Smooth muscle cell (in vitro differentiated cells): ENCODE data around the gene NPHS1. TPM values are rescaled to one million over a fixed set of nuclear protein-coding genes. Genes with fewer than 3 reads are reported as not detected.

Experiments used
- DNase-seq: peaks from one replicate; lab custom pipeline; 2025; ENCODE audit not compliant: unreplicated experiment; lab: John Stamatoyannopoulos, UW
- H2AFZ ChIP-seq: fragments of 200-600 bp; sonication (generic); 2 replicates; pipeline ENCODE4 v1.6.0; 2016; ENCODE audit warnings: antibody characterized with exemption, low read depth, mild to moderate bottlenecking
- H3F3A ChIP-seq: fragments of 200-600 bp; sonication (generic); 2 replicates; pipeline ENCODE4 v1.6.0; 2017; ENCODE audit warnings: antibody characterized with exemption, low read depth
- H3K27ac ChIP-seq: fragments of 200-600 bp; sonication (generic); 2 replicates; pipeline ENCODE4 v1.5.1; 2016; ENCODE audit warnings: low read depth, mild to moderate bottlenecking
- H3K27me3 ChIP-seq: fragments of 200-600 bp; sonication (generic); 2 replicates; pipeline ENCODE4 v1.6.1; 2016; ENCODE audit warnings: low read depth, mild to moderate bottlenecking
- H3K36me3 ChIP-seq: fragments of 200-600 bp; sonication (generic); 2 replicates; pipeline ENCODE4 v1.5.1; 2016; ENCODE audit warnings: low read depth
- H3K4me1 ChIP-seq: fragments of 200-600 bp; sonication (generic); 2 replicates; pipeline ENCODE4 v1.5.1; 2016; ENCODE audit warnings: low read depth
- H3K4me2 ChIP-seq: fragments of 200-600 bp; sonication (generic); 2 replicates; pipeline ENCODE4 v1.6.0; 2016; ENCODE audit warnings: mild to moderate bottlenecking
- H3K4me3 ChIP-seq: fragments of 200-600 bp; sonication (generic); 2 replicates; pipeline ENCODE4 v1.5.1; 2016; ENCODE audit warnings: mild to moderate bottlenecking
- H3K79me2 ChIP-seq: fragments of 200-600 bp; sonication (generic); 2 replicates; pipeline ENCODE4 v1.6.0; 2016; ENCODE audit warnings: low read depth, mild to moderate bottlenecking
- H3K9ac ChIP-seq: fragments of 200-600 bp; sonication (generic); 2 replicates; pipeline ENCODE4 v1.6.0; 2016; ENCODE audit warnings: low read depth
- H3K9me3 ChIP-seq: fragments of 200-600 bp; sonication (generic); replicated peaks from 2 replicates; pipeline ENCODE4 v1.5.1; 2016; ENCODE audit warnings: low read depth
- H4K20me1 ChIP-seq: fragments of 200-600 bp; sonication (generic); 2 replicates; pipeline ENCODE4 v1.6.0; 2016; ENCODE audit warnings: low read depth
- CTCF ChIP-seq: fragments of 200-600 bp; sonication (generic); IDR thresholded peaks from 2 replicates; pipeline ENCODE4 v1.5.1; 2017; ENCODE audit warnings: borderline replicate concordance, mild to moderate bottlenecking, antibody characterized with exemption; ENCODE audit not compliant: insufficient read depth, poor library complexity, severe bottlenecking
- WGBS: methylation state at CpG from one replicate; pipeline ENCODE4 v1.1.7; 2016; ENCODE audit warnings: low lambda C conversion rate; 5-methylcytosine and 5-hydroxymethylcytosine counted together
- polyA plus RNA-seq: library from polyadenylated mRNA; unstranded; fragments of >200 nt; fragmentation: Nextera tagmentation; extraction: Ambion mirVana; gene quantifications from 2 replicates; pipeline ENCODE4 v1.2.1, GENCODE V29; 2016
- total RNA-seq: library from RNA; depleted of rRNA; stranded (reverse); fragments of >200 nt; gene quantifications from 2 replicates; pipeline ENCODE4 v1.2.3, GENCODE V29; 2014

Gene NPHS1
- total and polyA plus RNA-seq, 2 experiments from 2014 or later = not detected

- Histone ChIP-seq H3K9ac (no peak overlapping the region), H3K27ac (no peak overlapping the region), H3K27me3 (no peaks in the 10 kb centered on the region), H3K4me2 (no peak overlapping the region), H3K79me2 (no peaks in the 10 kb centered on the region), H4K20me1 (no peaks in the 10 kb centered on the region), H3K9me3 (no peaks in the 10 kb centered on the region), H3K4me1 (no peaks in the 10 kb centered on the region), H3F3A (no peaks in the 10 kb centered on the region), H2AFZ (no peak overlapping the region), H3K36me3 (no peaks in the 10 kb centered on the region), H3K4me3 (no peak overlapping the region)
- 59% methylated on average over 22 of the region's 45 CpGs for WGBS
- no peak for TF ChIP-seq CTCF
- no peak for DNase-seq
These were observed 67.6 kb downstream of the NPHS1 start for GRCh38 chr19:35784503-35785338.

- WGBS = 67% methylated on average over 18 of the region's 28 CpGs
- Histone ChIP-seq H3K9me3 (no peaks in the 10 kb centered on the region), H3K4me1 (no peaks in the 10 kb centered on the region), H3K27me3 (no peaks in the 10 kb centered on the region), H3K79me2 (no peaks in the 10 kb centered on the region), H3K36me3 (no peaks in the 10 kb centered on the region), H3K27ac (no peak overlapping the region), H3K9ac (no peak overlapping the region), H3F3A (no peaks in the 10 kb centered on the region), H2AFZ (no peak overlapping the region), H3K4me3 (no peak overlapping the region), H4K20me1 (no peaks in the 10 kb centered on the region), H3K4me2 (no peak overlapping the region)
- no peak for DNase-seq
- TF ChIP-seq CTCF = no peak
These were observed 68.6 kb downstream of the NPHS1 start for GRCh38 chr19:35783469-35784434.

DNA sequence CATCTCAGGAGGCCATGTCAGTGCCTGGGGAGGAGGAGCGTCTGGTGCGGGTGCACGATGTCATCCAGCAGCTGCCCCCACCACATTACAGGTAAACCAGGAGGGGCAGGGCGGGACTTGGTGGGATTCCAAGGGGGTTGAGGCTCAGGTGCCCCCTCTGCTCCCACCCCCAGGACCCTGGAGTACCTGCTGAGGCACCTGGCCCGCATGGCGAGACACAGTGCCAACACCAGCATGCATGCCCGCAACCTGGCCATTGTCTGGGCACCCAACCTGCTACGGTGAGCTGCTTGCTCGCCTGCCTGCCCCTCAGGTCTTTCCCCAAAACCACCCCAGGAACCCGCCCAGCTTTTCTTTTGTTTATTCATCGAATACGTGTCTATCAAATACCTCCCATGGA, 69.7 kb downstream of the NPHS1 start:
- H3K27ac ChIP-seq = no peak overlapping the region
- H3K79me2 ChIP-seq = no peaks in the 10 kb centered on the region
- H2AFZ ChIP-seq = no peak overlapping the region
- H3F3A ChIP-seq = no peaks in the 10 kb centered on the region
- H3K4me1 ChIP-seq = no peaks in the 10 kb centered on the region
- no peak for DNase-seq
- H3K4me2 ChIP-seq = no peak overlapping the region
- no peak overlapping the region for H3K9ac ChIP-seq
- H3K4me3 ChIP-seq = no peak overlapping the region
- TF ChIP-seq CTCF = no peak
- WGBS = 98% methylated on average over 12 of the region's 12 CpGs
- no peaks in the 10 kb centered on the region for H3K36me3 ChIP-seq
- no peaks in the 10 kb centered on the region for H4K20me1 ChIP-seq
- H3K27me3 ChIP-seq = no peaks in the 10 kb centered on the region
- no peaks in the 10 kb centered on the region for H3K9me3 ChIP-seq
